OCI-LY3 (cell line): Measurements from ENCODE around the gene CCDC102B.

Experiments used
- CTCF ChIP-seq: fragments of 200-600, 300-600 bp; sonication (generic); IDR thresholded peaks from 2 replicates; pipeline ENCODE4 v1.5.1; 2014; ENCODE audit warnings: antibody characterized with exemption, low read length, low read depth
- EZH2phosphoT487 ChIP-seq: fragments of 200-600 bp; shearing (Covaris generic); IDR thresholded peaks from 2 replicates; pipeline ENCODE4 v1.6.1; 2018; ENCODE audit warnings: antibody characterized with exemption, mixed run types, low read depth

GRCh38 chr18:68985172-68985820 lies 187.4 kb downstream of the CCDC102B start:
- TF ChIP-seq CTCF (no peak), EZH2phosphoT487 (no peak)
